IMR-90 (cell line): Measurements from ENCODE around the gene YPEL5.

Experiments used
- TF ChIP-seq, protein P1 (sequence below): fragments of 150-350 bp; IDR thresholded peaks from 2 replicates; pipeline ENCODE4 v1.6.1; 2017; ENCODE audit warnings: mild to moderate bottlenecking, antibody characterized with exemption, low read length, low read depth
- TF ChIP-seq, protein P2 (sequence below): conservative IDR thresholded peaks from 2 replicates; pipeline ENCODE4 v1.5.1; 2012; ENCODE audit warnings: mild to moderate bottlenecking, low read depth, low read length, improper control_type of control experiment

DNA sequence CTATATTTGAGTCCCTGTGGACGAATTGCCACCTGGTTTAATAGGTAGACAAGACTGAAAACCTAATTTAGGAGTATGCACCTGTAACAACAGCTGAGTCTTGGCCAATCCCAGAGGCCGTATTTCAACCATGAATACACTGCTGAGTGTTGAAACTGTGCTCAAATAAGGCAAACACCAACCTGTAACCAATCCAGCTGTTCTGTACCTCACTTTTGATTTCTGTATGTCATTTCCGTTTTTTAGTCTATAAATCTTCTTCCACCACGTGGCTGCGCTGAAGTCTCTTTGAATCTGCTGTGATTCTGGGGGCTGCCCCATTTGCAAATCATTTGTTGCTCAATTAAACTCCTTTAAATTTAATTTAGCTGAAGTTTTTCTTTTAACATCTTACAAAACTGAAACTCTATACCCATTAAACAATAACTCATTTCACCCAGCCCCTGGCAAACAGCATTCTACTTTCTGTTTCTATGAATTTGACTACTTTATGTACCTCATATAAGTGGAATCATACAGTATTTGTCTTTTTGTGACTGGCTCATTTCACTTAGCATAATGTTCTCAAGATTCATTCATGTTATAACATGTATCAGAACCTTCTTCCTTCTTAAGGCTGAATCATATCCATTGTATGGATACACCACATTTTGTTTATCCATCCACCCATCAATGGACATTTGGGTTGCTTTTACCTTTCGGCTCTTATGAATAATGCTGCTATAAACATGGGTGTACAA lies 7.5 kb upstream of the YPEL5 start:
- TF ChIP-seq, protein P1, sequence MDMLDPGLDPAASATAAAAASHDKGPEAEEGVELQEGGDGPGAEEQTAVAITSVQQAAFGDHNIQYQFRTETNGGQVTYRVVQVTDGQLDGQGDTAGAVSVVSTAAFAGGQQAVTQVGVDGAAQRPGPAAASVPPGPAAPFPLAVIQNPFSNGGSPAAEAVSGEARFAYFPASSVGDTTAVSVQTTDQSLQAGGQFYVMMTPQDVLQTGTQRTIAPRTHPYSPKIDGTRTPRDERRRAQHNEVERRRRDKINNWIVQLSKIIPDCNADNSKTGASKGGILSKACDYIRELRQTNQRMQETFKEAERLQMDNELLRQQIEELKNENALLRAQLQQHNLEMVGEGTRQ: no peak
- TF ChIP-seq, protein P2, sequence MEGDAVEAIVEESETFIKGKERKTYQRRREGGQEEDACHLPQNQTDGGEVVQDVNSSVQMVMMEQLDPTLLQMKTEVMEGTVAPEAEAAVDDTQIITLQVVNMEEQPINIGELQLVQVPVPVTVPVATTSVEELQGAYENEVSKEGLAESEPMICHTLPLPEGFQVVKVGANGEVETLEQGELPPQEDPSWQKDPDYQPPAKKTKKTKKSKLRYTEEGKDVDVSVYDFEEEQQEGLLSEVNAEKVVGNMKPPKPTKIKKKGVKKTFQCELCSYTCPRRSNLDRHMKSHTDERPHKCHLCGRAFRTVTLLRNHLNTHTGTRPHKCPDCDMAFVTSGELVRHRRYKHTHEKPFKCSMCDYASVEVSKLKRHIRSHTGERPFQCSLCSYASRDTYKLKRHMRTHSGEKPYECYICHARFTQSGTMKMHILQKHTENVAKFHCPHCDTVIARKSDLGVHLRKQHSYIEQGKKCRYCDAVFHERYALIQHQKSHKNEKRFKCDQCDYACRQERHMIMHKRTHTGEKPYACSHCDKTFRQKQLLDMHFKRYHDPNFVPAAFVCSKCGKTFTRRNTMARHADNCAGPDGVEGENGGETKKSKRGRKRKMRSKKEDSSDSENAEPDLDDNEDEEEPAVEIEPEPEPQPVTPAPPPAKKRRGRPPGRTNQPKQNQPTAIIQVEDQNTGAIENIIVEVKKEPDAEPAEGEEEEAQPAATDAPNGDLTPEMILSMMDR: no peak
